ENCODE results near the gene CDH13. TPM values are rescaled to one million over a fixed set of nuclear protein-coding genes. Genes with fewer than 3 reads are reported as not detected.

Gene CDH13
- total RNA-seq, 2 experiments from 2014 or later, result not detected

DNA sequence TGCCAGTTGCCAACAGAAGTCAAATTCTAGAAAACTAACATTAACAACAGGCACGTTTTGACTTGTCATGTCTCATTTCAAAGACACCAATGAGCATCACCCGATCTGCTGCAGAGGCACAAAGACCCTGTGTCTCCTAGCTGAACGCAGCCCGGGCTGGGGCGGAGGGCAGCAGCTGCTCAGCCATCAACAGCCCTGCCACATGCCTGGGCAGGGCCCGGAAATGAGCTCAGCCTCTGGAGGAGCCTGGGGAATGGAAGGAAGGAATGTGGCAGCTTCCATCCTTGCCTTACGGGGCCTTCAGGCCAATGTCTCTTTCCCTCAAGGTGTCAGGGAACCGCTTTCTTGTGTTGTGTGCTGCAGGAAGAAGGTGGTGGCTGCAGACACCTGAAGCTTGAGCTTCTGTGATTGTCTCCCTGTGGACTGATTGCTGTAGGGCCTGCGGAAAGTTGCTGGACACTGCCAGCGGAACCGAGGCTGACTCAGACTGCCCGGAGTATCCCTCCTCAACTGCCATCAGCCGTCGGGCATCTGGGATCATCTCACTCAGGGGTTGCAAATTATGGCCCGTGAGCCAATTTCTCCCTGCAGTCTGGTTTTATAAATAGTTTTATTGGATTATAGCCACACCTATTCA is 7.3 kb downstream of the CDH13 start:
- Histone ChIP-seq H3K4me3 (ENCODE audit: low read depth, low read length, poor library complexity, severe bottlenecking) (no peak overlapping the region), H2AFZ (ENCODE audit: low read length) (no peak overlapping the region), H3K4me1 (ENCODE audit: insufficient read depth, low read length, poor library complexity, severe bottlenecking) (no peaks in the 10 kb centered on the region), H3K4me2 (ENCODE audit: low read length) (no peak overlapping the region), H3K36me3 (ENCODE audit: insufficient read depth, low read length) (no peaks in the 10 kb centered on the region), H3K27ac (ENCODE audit: low read depth, low read length, poor library complexity, severe bottlenecking) (no peak overlapping the region), H3K9me3 (ENCODE audit: low read length) (no peaks in the 10 kb centered on the region), H3K9me2 (ENCODE audit: insufficient read depth, low read length) (no peaks in the 10 kb centered on the region), H4K20me1 (ENCODE audit: insufficient read depth, low read length) (no peaks in the 10 kb centered on the region), H3K79me2 (ENCODE audit: insufficient read depth, low read depth, low read length) (no peaks in the 10 kb centered on the region)
- CTCF ChIA-PET (ENCODE audit: unreplicated experiment), result no interaction called here
- no peak for DNase-seq (ENCODE audit: low spot score)
- BruUV-seq (replicated peaks), result no TSS peak
- TF ChIP-seq EZH2phosphoT487 (IDR thresholded peaks at IDR 0.05; ENCODE audit: borderline replicate concordance, low read depth, low read length), result no peak
- TF ChIP-seq, protein P1, sequence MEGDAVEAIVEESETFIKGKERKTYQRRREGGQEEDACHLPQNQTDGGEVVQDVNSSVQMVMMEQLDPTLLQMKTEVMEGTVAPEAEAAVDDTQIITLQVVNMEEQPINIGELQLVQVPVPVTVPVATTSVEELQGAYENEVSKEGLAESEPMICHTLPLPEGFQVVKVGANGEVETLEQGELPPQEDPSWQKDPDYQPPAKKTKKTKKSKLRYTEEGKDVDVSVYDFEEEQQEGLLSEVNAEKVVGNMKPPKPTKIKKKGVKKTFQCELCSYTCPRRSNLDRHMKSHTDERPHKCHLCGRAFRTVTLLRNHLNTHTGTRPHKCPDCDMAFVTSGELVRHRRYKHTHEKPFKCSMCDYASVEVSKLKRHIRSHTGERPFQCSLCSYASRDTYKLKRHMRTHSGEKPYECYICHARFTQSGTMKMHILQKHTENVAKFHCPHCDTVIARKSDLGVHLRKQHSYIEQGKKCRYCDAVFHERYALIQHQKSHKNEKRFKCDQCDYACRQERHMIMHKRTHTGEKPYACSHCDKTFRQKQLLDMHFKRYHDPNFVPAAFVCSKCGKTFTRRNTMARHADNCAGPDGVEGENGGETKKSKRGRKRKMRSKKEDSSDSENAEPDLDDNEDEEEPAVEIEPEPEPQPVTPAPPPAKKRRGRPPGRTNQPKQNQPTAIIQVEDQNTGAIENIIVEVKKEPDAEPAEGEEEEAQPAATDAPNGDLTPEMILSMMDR (conservative IDR thresholded peaks at IDR 0.05; ENCODE audit: low read length), result no peak
- intact Hi-C loops (cut with micrococcal nuclease; ENCODE audit: unreplicated experiment), result no loop called here
- POLR2A ChIA-PET, result interaction anchor here (0.7 kb wide), 1 partner anchor 11 kb away, joined by 3 read pairs; no protein-coding TSS in a partner anchor

DNA sequence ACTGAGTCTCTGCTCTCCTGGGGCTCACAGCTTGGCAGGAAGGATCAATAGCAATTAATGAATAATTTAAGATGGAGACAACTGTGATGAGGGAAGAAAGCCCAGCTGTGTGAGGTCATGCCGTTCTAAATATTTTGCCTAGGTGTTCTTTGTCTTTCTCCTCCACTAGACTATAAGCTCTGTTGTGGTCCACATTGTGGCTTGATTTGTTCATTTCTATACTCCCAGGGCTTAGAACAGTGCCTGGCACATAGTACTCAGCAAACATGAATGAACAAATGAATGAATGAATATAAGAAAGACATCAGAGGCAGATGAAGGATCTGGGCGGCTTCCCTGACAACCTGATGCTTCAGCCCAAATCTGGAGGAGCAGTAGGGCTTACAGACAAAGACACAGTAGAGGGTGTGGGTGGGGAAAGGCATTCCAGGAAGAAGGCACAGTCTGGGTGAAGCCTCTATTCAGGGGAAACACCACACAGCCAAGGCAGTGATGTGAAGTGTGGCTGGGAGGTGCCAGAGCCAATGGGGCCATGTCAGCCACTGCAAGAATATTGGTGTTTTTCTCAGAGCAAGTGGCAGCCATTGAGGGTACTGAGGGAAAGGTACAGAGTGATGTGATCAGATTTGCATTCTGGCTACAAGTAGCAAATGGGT is 8.3 kb downstream of the CDH13 start:
- intact Hi-C loops (cut with micrococcal nuclease; ENCODE audit: unreplicated experiment), result loop anchor here (5.0 kb wide), 1 partner anchor 373 kb away; no protein-coding TSS in a partner anchor
- H3K27ac ChIP-seq (ENCODE audit: low read depth, low read length, poor library complexity, severe bottlenecking), result no peak overlapping the region
- H3K4me1 ChIP-seq (ENCODE audit: insufficient read depth, low read length, poor library complexity, severe bottlenecking), result no peaks in the 10 kb centered on the region
- ChIA-PET POLR2A (no interaction called here), CTCF (ENCODE audit: unreplicated experiment) (no interaction called here)
- H3K79me2 ChIP-seq (ENCODE audit: insufficient read depth, low read depth, low read length), result no peaks in the 10 kb centered on the region
- no peak overlapping the region for H2AFZ ChIP-seq (ENCODE audit: low read length)
- no peak overlapping the region for H3K4me2 ChIP-seq (ENCODE audit: low read length)
- H3K9me2 ChIP-seq (ENCODE audit: insufficient read depth, low read length), result no peaks in the 10 kb centered on the region
- H3K36me3 ChIP-seq (ENCODE audit: insufficient read depth, low read length), result no peaks in the 10 kb centered on the region
- H3K9me3 ChIP-seq (ENCODE audit: low read length), result no peaks in the 10 kb centered on the region
- H4K20me1 ChIP-seq (ENCODE audit: insufficient read depth, low read length), result no peaks in the 10 kb centered on the region
- no TSS peak for BruUV-seq (replicated peaks)
- H3K4me3 ChIP-seq (ENCODE audit: low read depth, low read length, poor library complexity, severe bottlenecking), result no peak overlapping the region
- no peak for TF ChIP-seq EZH2phosphoT487 (IDR thresholded peaks at IDR 0.05; ENCODE audit: borderline replicate concordance, low read depth, low read length)
- TF ChIP-seq, protein P1 (conservative IDR thresholded peaks at IDR 0.05; ENCODE audit: low read length), result no peak
- DNase-seq (ENCODE audit: low spot score), result no peak

DNA sequence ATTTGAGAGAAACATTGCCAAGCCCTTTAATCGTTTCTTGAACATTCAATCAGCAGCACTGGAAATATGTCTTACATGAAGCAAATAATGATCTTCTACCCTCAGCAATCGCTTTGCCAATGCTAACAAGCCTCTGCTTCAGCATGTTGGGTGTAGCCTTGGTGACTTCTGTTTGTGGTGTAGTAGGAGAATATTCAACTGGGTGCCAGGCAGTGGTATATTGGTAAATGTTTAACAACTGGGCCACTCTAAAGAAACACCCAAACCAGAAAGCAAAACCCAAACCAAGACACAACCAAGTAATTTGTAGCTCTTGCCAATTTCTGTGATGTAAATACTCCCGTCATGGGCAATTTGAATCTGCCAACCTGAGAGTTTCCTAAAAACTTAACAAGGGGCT is 9.7 kb downstream of the CDH13 start:
- no TSS peak for BruUV-seq (replicated peaks)

More for the DNA sequence above, 9.7 kb downstream of the CDH13 start:
- DNase-seq (ENCODE audit: low spot score), result no peak
- Histone ChIP-seq H3K4me2 (ENCODE audit: low read length) (no peak overlapping the region), H2AFZ (ENCODE audit: low read length) (no peak overlapping the region), H3K36me3 (ENCODE audit: insufficient read depth, low read length) (no peaks in the 10 kb centered on the region), H3K9me2 (ENCODE audit: insufficient read depth, low read length) (no peaks in the 10 kb centered on the region), H3K4me3 (ENCODE audit: low read depth, low read length, poor library complexity, severe bottlenecking) (no peak overlapping the region), H3K79me2 (ENCODE audit: insufficient read depth, low read depth, low read length) (no peaks in the 10 kb centered on the region), H3K4me1 (ENCODE audit: insufficient read depth, low read length, poor library complexity, severe bottlenecking) (no peaks in the 10 kb centered on the region), H4K20me1 (ENCODE audit: insufficient read depth, low read length) (no peaks in the 10 kb centered on the region), H3K27ac (ENCODE audit: low read depth, low read length, poor library complexity, severe bottlenecking) (no peak overlapping the region), H3K9me3 (ENCODE audit: low read length) (no peaks in the 10 kb centered on the region)
- ChIA-PET POLR2A (no interaction called here), CTCF (ENCODE audit: unreplicated experiment) (no interaction called here)
- TF ChIP-seq, protein P1 (conservative IDR thresholded peaks at IDR 0.05; ENCODE audit: low read length), result no peak
- TF ChIP-seq EZH2phosphoT487 (IDR thresholded peaks at IDR 0.05; ENCODE audit: borderline replicate concordance, low read depth, low read length), result no peak
- intact Hi-C loops (cut with micrococcal nuclease; ENCODE audit: unreplicated experiment), result loop anchor here (5.0 kb wide), 1 partner anchor 374 kb away; no protein-coding TSS in a partner anchor

Measured in OCI-LY7 (cell line).